DOHH2 (cell line): Measurements from ENCODE around the gene PTPRN2.

Experiments used
- EZH2phosphoT487 ChIP-seq: fragments of 200-600 bp; sonication (generic); IDR thresholded peaks from 2 replicates; pipeline ENCODE4 v1.6.1; 2017; ENCODE audit warnings: borderline replicate concordance, mild to moderate bottlenecking, antibody characterized with exemption, low read length, moderate library complexity, mixed read lengths
- TF ChIP-seq, protein P1 (sequence below): fragments of 200-600 bp; sonication (generic); IDR thresholded peaks from one replicate; pipeline ENCODE4 v1.5.1; 2014; ENCODE audit warnings: antibody characterized with exemption, mild to moderate bottlenecking, low read depth, low read length; ENCODE audit not compliant: poor library complexity, severe bottlenecking

GRCh38 chr7:157755741-157756140 lies 831.9 kb downstream of the PTPRN2 start:
- TF ChIP-seq, protein P1, sequence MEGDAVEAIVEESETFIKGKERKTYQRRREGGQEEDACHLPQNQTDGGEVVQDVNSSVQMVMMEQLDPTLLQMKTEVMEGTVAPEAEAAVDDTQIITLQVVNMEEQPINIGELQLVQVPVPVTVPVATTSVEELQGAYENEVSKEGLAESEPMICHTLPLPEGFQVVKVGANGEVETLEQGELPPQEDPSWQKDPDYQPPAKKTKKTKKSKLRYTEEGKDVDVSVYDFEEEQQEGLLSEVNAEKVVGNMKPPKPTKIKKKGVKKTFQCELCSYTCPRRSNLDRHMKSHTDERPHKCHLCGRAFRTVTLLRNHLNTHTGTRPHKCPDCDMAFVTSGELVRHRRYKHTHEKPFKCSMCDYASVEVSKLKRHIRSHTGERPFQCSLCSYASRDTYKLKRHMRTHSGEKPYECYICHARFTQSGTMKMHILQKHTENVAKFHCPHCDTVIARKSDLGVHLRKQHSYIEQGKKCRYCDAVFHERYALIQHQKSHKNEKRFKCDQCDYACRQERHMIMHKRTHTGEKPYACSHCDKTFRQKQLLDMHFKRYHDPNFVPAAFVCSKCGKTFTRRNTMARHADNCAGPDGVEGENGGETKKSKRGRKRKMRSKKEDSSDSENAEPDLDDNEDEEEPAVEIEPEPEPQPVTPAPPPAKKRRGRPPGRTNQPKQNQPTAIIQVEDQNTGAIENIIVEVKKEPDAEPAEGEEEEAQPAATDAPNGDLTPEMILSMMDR = no peak
- no peak for TF ChIP-seq EZH2phosphoT487
